Measurements from ENCODE around the gene ZNF333. TPM values are rescaled to one million over a fixed set of nuclear protein-coding genes. Genes with fewer than 3 reads are reported as not detected.
"Not testable (repeated sequence)": the region's sequence is repeated elsewhere in the genome, so short reads cannot be mapped to it uniquely, and the experiment has no call there.

ZNF333 gene
- polyA plus RNA-seq, 3 donors from 2014 or later = 10.8 to 15.1 (median 14.6) TPM

DNA sequence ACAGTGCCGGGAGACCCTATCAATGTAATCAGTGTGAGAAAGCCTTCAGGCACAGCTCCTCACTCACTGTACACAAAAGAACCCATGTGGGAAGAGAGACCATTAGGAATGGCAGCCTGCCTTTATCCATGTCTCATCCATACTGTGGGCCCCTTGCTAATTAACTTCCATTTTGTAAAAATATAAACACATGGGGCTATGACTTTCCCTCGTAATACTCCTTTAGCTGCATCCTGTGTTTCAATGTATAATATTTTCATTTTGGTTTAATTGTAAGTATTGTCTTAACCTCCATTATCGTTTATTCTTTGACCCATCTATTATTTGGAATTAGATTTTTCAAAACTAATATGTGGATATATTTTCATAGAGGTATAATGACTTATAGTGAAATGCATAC, 29.3 kb downstream of the ZNF333 start:
- Mint-ChIP-seq H3K9me3 (peaks cover 59 to 88% (median 73%) of the 10 kb centered on the region in 6 donors), H3K4me3 (no peak overlapping the region), H3K4me1 (peaks cover 6 to 9% of the 10 kb centered on the region in 2 donors), H3K36me3 (peaks cover 78 to 95% (median 91%) of the 10 kb centered on the region in 3 donors), H3K27ac (no peak overlapping the region), H3K27me3 (ENCODE audit: low read depth in 3 of 3) (peaks cover 0 to 5% (median 0%) of the 10 kb centered on the region in 3 donors)
- DNase-seq = no peak

DNA sequence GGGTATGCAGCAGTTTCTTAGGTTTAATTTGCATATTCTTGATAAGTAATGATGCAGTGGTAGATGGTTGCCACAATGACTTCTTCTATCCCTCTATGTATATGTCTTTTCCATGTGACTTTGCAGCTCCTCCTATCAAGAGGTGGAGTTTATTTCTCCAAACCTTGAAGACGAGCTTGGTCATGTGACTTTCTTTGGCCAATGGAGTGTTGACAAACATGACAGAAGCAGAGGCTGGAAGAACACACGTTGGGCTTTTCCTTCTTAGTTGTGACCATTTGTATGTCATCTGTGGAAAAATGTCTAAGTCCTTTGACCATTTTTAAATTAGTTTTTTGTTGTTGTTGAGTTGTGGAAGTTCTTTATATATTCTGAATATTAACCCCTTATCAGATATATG, 32.3 kb downstream of the ZNF333 start:
- Mint-ChIP-seq H3K4me3 (no peak overlapping the region), H3K27me3 (ENCODE audit: low read depth in 3 of 3) (peaks cover 0 to 6% (median 0%) of the 10 kb centered on the region in 3 donors), H3K27ac (no peak overlapping the region), H3K36me3 (peaks cover 61 to 78% (median 67%) of the 10 kb centered on the region in 3 donors), H3K9me3 (peaks cover 54 to 93% (median 83%) of the 10 kb centered on the region in 6 donors), H3K4me1 (no peaks in the 10 kb centered on the region)
- no peak for DNase-seq

DNA sequence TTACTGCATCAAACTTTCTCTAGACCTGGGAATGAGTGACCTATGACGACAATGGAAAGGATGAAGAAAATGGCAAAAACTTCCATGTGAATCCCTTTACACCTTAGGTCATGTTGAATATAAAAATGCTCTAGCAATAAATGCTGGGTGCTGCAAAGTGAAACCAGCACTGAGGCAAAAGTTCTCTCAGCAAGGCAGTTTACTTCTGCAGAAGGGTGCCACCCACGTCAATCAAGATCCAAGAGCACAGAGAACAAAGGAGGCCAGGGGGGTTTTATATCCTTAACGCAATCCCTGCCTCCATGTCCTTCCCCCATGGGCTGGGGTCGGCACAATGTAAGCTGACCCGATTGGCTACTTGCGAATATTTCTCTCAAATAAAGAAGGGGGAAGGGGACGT, 38.7 kb downstream of the ZNF333 start:
- peaks cover 5 to 21% (median 18%) of the 10 kb centered on the region in 3 donors for H3K36me3 Mint-ChIP-seq
- no peak overlapping the region for H3K27ac Mint-ChIP-seq
- peaks cover 29 to 63% (median 48%) of the 10 kb centered on the region in 6 donors for H3K9me3 Mint-ChIP-seq
- peaks cover 2 to 7% (median 3%) of the 10 kb centered on the region in 3 donors for H3K27me3 Mint-ChIP-seq (ENCODE audit: low read depth in 3 of 3)
- no peaks in the 10 kb centered on the region for H3K4me1 Mint-ChIP-seq
- H3K4me3 Mint-ChIP-seq = no peak overlapping the region
- DNase-seq = no peak

DNA sequence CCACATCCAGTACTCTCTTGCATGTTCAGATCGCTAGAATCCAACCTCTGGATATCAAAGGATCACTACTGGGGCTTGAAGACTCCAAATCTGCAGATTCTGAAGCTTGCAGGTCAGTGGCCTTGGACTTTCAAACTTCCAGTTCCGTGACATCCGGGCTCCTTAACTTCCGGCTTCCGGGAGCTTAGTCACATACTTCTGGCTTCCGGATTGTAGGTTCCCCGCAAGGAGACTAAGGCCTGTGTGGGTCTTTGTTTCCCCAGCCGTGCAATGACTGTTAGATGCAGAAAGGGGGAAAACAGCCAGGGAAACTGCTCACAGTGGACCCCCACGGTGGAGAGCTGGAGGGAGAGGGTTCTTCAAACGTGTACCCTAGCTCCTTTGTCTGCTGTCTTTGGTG, 41.4 kb downstream of the ZNF333 start:
- Mint-ChIP-seq H3K27me3 (ENCODE audit: low read depth in 3 of 3) (peaks cover 2 to 7% (median 3%) of the 10 kb centered on the region in 3 donors), H3K36me3 (peaks cover 5 to 10% (median 10%) of the 10 kb centered on the region in 3 donors), H3K27ac (no peak overlapping the region), H3K4me1 (no peaks in the 10 kb centered on the region), H3K9me3 (peaks cover 25 to 43% (median 30%) of the 10 kb centered on the region in 6 donors), H3K4me3 (no peak overlapping the region)
- DNase-seq = no peak

DNA sequence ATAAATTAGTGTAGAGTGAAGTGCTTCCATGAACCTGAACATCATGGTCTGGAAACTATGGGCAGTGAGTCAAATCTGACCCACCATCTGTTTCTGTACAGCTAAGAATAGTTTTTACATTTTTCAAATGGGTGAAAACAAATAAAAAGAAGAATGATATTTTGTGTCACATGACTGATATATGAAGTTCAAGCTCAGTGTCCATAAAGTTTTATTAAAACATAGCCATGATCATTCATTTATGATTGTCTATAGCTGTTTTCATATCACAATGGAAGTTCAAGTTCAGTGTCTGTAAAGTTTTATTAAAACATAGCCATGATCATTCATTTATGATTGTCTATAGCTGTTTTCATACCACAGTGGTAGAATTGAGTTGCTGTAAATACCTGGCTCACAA, 42.7 kb downstream of the ZNF333 start:
- DNase-seq = no peak
- Mint-ChIP-seq H3K4me3 (no peak overlapping the region), H3K4me1 (no peaks in the 10 kb centered on the region), H3K27me3 (ENCODE audit: low read depth in 3 of 3) (peaks cover 2 to 5% (median 3%) of the 10 kb centered on the region in 3 donors), H3K9me3 (peaks cover 17 to 33% (median 21%) of the 10 kb centered on the region in 6 donors), H3K36me3 (peaks cover 0 to 10% (median 6%) of the 10 kb centered on the region in 3 donors), H3K27ac (no peak overlapping the region)

DNA sequence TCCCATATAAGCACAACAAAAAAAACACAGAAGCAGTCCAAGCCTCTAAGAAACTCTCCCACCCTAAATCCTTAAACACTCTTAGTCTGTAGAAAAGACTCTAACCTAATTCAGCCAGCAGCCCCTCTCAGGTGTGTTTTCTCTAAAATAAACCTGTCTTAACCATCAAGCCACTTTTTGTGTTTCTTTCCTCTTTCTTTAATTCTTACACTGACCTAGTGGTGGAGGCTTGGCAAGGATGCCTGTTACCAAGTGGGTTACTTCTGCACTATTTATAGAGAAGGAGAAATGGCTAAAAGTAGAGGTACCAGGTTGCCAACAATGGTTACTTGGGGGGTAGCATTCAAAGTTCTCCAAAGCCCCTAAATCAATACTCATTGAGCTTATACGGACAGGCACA, 43.7 kb downstream of the ZNF333 start:
- Mint-ChIP-seq H3K9me3 (peaks cover 7 to 24% (median 12%) of the 10 kb centered on the region in 6 donors), H3K36me3 (peaks cover 0 to 5% (median 4%) of the 10 kb centered on the region in 3 donors), H3K4me1 (no peaks in the 10 kb centered on the region), H3K27ac (no peak overlapping the region), H3K27me3 (ENCODE audit: low read depth in 3 of 3) (peaks cover 2 to 5% (median 3%) of the 10 kb centered on the region in 3 donors), H3K4me3 (no peak overlapping the region)
- no peak for DNase-seq

DNA sequence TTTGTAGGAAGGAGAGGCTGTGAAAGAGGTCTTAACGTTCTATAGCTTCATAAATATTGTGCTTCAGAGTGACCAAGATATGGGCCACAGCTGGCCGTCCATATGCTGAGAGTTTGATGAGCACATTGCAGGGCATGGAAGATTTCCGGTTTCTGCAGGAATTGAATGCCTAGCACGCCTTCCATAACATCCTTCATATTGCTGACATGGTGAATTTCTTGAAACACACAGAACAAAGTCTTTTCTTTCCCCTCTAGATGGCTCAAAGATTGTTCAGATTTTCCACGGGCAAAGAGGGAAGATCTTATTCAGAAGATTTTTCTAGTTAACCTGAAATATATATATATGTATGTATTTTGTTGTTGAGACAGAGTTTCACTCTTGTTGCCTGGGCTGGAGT, 46.1 kb downstream of the ZNF333 start:
- Mint-ChIP-seq H3K9me3 (peaks cover 0 to 6% (median under 1%) of the 10 kb centered on the region in 6 donors), H3K27ac (no peak overlapping the region), H3K27me3 (ENCODE audit: low read depth in 3 of 3) (peaks cover 0 to 2% (median 0%) of the 10 kb centered on the region in 3 donors), H3K4me3 (no peak overlapping the region), H3K4me1 (no peaks in the 10 kb centered on the region), H3K36me3 (no peaks in the 10 kb centered on the region)
- no peak for DNase-seq

DNA sequence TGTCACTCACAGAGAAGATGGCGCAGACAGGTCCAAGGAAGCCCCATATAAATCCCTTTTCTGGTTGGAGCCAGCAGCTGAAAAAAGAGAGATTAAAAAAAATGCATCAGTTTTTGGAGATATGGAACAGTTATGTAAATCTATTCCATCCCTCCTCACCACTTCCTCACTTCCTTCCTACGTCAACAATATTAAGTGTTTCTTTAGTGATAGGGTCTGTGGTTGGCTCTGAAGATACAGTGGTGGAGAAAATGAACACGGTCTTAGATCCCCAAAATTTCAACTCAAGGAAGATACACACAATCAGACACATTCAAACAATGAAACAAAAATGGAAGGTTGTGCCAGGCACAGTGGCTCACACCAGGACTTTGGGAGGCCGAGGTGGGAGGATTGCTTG, 57.0 kb downstream of the ZNF333 start:
- no peak overlapping the region for H3K27ac Mint-ChIP-seq
- H3K4me1 Mint-ChIP-seq = no peaks in the 10 kb centered on the region
- peaks cover 0 to 2% (median 0%) of the 10 kb centered on the region in 3 donors for H3K27me3 Mint-ChIP-seq (ENCODE audit: low read depth in 3 of 3)
- H3K4me3 Mint-ChIP-seq = no peak overlapping the region
- no peak for DNase-seq
- H3K36me3 Mint-ChIP-seq = no peaks in the 10 kb centered on the region
- no peaks in the 10 kb centered on the region for H3K9me3 Mint-ChIP-seq

DNA sequence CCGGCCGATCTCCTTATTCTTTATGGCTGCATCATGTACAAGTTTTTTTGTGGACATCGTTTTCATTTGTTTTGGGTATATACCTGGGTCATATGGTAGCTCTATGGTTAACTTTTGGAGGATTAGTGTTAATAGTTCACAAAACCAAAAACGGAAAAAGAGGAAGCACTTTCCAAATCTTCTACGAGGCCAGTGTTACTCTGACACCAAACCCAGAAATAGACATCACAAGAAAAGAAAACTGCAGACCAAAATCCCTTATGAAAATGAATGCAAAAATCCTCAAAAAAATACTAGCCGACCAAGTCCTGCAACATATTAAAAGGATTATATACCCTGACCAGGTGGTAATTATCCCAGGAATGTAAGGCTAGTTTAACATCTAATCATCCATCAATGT, 58.8 kb downstream of the ZNF333 start:
- Mint-ChIP-seq H3K27ac (no peak overlapping the region), H3K4me3 (no peak overlapping the region), H3K9me3 (no peaks in the 10 kb centered on the region), H3K27me3 (ENCODE audit: low read depth in 3 of 3) (peaks cover 0 to 2% (median 0%) of the 10 kb centered on the region in 3 donors), H3K36me3 (no peaks in the 10 kb centered on the region), H3K4me1 (no peaks in the 10 kb centered on the region)
- no peak for DNase-seq

DNA sequence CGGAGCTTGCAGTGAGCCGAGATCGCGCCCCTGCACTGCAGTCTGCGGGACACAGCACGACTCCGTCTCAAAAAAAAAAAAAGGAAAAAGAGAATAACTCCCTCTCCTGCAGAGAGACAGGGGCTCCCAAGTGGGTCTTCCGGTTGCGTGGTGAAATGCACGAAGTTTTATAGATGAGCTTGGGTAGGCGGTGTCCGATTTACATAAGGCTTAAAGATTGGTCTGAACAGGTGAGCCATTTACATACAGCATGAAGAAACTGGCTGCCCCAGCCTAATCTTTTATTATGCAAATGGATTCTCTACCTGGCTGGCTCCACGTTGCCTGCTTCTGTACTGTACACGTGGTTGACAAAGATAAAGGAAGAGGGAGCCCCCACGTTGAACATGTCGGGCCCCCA, 69.0 kb downstream of the ZNF333 start:
- H3K4me1 Mint-ChIP-seq = no peaks in the 10 kb centered on the region
- H3K27me3 Mint-ChIP-seq (ENCODE audit: low read depth in 3 of 3) = peaks cover 2% of the 10 kb centered on the region in 3 donors
- H3K36me3 Mint-ChIP-seq = no peaks in the 10 kb centered on the region
- H3K9me3 Mint-ChIP-seq = no peaks in the 10 kb centered on the region
- no peak for DNase-seq
- H3K27ac Mint-ChIP-seq = no peak overlapping the region
- no peak overlapping the region for H3K4me3 Mint-ChIP-seq

DNA sequence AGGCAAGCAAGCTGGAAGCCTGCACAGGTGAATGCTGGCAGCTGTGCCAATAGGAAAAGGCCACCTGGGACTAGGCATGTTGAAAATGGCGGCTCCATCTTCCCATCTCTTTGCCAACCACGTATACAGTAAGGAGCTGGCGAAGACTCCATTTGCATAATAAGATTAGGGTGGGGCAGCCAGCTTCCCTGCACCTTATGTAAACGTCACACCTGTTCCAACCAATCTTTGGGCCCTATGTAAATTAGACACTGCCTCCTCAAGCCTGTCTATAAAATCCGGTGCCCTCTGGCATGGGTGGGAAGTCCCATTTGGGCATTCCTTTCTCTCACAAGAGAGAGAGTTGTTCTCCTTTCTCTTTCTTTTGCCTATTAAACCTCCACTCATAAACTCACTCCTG, 71.8 kb downstream of the ZNF333 start:
- Mint-ChIP-seq H3K27me3 (ENCODE audit: low read depth in 3 of 3) (peaks cover 0 to 4% (median 2%) of the 10 kb centered on the region in 3 donors), H3K27ac (no peak overlapping the region), H3K9me3 (no peaks in the 10 kb centered on the region), H3K36me3 (no peaks in the 10 kb centered on the region), H3K4me1 (no peaks in the 10 kb centered on the region), H3K4me3 (no peak overlapping the region)
- DNase-seq = no peak

DNA sequence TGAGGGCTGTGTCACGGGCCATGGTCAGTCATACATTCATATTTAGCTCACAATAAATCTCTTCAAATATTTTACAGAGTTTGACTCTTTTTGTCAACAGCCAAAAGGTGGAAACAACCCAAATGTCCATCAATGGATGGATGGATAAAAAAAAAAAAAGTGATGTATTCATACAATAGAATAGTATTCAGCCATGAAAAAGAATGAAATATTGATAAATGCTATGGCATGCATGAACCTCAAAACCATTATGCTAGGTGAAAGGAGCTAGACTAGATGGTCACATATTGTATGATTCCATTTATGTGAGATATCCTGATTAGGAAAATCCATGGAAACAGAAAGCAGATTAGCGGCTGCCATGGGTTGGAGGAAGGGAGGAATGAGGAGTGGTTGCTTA, 72.3 kb downstream of the ZNF333 start:
- Mint-ChIP-seq H3K27ac (no peak overlapping the region), H3K27me3 (ENCODE audit: low read depth in 3 of 3) (peaks cover 0 to 4% (median 2%) of the 10 kb centered on the region in 3 donors), H3K9me3 (no peaks in the 10 kb centered on the region), H3K4me1 (no peaks in the 10 kb centered on the region), H3K36me3 (no peaks in the 10 kb centered on the region), H3K4me3 (no peak overlapping the region)
- no peak for DNase-seq

DNA sequence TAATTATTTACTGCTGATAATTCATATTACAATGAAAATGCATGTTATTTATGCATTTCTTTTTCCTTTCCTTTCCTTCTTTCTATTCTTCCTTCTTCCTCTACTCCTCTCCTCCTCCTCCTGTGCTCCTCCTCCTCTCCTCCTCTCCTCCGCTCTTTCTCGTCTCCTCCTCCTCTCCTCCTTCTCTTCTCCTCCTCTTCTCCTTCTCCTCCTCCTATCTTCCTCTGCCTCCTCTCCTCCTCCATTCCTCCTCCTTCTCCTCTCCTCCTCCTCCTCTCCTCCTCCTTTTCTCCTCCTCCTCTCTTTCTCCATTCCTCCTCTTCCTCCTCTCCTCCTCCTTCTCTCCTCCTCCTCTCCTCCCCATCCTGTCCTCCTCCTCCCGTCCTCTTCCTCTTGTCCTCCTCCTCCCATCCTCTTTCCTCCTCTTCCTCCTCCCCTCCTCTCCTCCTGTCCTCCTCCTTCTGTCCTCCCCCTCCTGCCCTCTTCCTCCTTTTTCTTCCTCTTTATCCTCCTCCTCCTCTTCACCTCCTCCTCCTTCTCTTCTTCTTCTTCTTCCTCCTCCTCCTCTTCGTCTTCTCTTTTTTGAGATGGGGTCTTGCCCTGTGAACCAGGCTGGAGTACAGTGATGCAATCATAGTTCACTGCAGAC, 73.8 kb downstream of the ZNF333 start:
- Mint-ChIP-seq H3K27ac (no peak overlapping the region), H3K4me3 (no peak overlapping the region), H3K27me3 (ENCODE audit: low read depth in 3 of 3) (peaks cover 0 to 4% (median 2%) of the 10 kb centered on the region in 3 donors), H3K36me3 (no peaks in the 10 kb centered on the region), H3K4me1 (no peaks in the 10 kb centered on the region), H3K9me3 (no peaks in the 10 kb centered on the region)
- DNase-seq = no peak

DNA sequence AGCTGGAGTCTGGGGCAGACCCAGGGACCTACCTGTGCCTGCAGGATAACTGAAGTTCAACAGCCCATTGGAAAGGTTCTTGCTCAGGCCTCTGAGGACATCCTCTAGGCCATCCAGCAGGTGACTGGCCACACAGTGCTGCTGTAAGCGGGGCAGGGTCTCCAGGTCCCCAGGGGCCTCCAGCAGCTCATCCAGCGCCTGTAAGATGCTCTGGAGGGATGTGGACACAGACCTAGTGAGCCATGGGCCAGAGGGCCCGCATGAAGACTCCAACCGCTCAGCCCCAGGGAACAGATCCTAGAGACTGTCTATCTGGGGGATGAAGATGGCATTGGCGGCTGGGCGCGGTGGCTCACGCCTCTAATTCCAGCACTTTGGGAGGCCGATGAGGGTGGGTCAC, 74.6 kb downstream of the ZNF333 start:
- no peak overlapping the region for H3K27ac Mint-ChIP-seq
- H3K4me3 Mint-ChIP-seq = no peak overlapping the region
- H3K27me3 Mint-ChIP-seq (ENCODE audit: low read depth in 3 of 3) = peaks cover 0 to 4% (median 2%) of the 10 kb centered on the region in 3 donors
- no peaks in the 10 kb centered on the region for H3K9me3 Mint-ChIP-seq
- DNase-seq = no peak
- H3K36me3 Mint-ChIP-seq = no peaks in the 10 kb centered on the region
- H3K4me1 Mint-ChIP-seq = no peaks in the 10 kb centered on the region

DNA sequence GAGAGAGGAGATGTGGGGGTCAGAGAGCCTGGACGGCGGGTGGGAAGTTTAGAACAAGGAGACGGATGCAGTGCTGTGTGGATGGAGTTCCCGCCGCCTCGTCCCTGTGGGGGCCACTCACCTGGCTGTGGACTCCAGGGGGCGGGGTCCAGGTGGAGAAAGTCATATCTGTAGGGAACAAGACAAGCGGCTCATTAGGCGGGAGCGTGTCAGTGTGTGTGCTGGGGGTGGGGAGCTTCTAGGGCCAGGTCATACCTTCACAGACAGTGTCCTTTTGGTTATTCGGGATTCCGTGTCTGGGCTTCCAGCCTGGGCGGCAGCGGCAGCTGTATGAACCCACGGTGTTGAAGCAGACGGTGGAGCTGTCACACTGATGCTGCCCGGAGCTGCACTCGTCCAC, 75.6 kb downstream of the ZNF333 start:
- not testable (repeated sequence) for H3K27me3 Mint-ChIP-seq (ENCODE audit: low read depth in 3 of 3); H3K36me3 Mint-ChIP-seq; H3K9me3 Mint-ChIP-seq; H3K4me1 Mint-ChIP-seq; DNase-seq; H3K4me3 Mint-ChIP-seq
- H3K27ac Mint-ChIP-seq = peak overlapping the region in 2 of 6 donors; percentile 34 to 35
